BE2C (cell line): Measurements from ENCODE around the gene OLIG2.

Source experiments
- DNase-seq: peaks from one replicate; pipeline ENCODE4 v3.0.0-alpha.2; 2020
- H3K27me3 ChIP-seq: fragments of 250-450 bp; sonication (Bioruptor Pico); 2 replicates; pipeline ENCODE4 v1.5.1; 2020; ENCODE audit warnings: mild to moderate bottlenecking
- H3K36me3 ChIP-seq: fragments of 250-450 bp; sonication (Bioruptor Pico); 2 replicates; pipeline ENCODE4 v1.5.1; 2020; ENCODE audit warnings: mild to moderate bottlenecking
- H3K4me1 ChIP-seq: fragments of 250-450 bp; sonication (Bioruptor Pico); 2 replicates; pipeline ENCODE4 v1.5.1; 2020
- H3K4me3 ChIP-seq: 2 replicates; pipeline ENCODE4 v1.5.1; 2011; ENCODE audit warnings: low read depth, low read length
- H3K9me3 ChIP-seq: fragments of 250-450 bp; sonication (Bioruptor Pico); 2 replicates; pipeline ENCODE4 v1.5.1; 2020
- TF ChIP-seq, protein P1 (sequence below): IDR thresholded peaks from 2 replicates; pipeline ENCODE4 v1.5.1; 2012; ENCODE audit warnings: mild to moderate bottlenecking, low read depth, low read length

Gene OLIG2

DNA sequence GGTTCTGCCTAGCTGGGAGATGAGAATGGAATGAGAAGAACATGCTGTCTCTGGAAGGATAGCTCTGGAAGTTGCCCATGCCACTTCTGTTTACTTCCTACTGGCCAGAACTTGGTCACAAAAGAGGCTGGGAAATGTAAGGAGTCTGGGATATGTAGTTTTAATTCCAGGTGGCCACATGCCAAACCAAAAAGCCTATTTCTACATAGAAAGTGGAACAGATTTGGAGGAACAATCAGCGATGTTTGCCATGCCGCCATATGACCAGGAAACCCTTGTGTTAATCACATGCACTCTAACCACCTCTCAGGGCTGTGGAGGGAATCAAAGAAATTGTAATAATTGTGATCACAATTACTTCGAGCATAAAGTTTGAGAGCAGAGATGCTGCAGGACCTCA lies 10.0 kb upstream of the OLIG2 start:
- Histone ChIP-seq H3K4me1 (no peaks in the 10 kb centered on the region), H3K4me3 (no peak overlapping the region), H3K36me3 (no peaks in the 10 kb centered on the region), H3K27me3 (peaks cover 63% of the 10 kb centered on the region), H3K9me3 (no peaks in the 10 kb centered on the region)
- TF ChIP-seq, protein P1, sequence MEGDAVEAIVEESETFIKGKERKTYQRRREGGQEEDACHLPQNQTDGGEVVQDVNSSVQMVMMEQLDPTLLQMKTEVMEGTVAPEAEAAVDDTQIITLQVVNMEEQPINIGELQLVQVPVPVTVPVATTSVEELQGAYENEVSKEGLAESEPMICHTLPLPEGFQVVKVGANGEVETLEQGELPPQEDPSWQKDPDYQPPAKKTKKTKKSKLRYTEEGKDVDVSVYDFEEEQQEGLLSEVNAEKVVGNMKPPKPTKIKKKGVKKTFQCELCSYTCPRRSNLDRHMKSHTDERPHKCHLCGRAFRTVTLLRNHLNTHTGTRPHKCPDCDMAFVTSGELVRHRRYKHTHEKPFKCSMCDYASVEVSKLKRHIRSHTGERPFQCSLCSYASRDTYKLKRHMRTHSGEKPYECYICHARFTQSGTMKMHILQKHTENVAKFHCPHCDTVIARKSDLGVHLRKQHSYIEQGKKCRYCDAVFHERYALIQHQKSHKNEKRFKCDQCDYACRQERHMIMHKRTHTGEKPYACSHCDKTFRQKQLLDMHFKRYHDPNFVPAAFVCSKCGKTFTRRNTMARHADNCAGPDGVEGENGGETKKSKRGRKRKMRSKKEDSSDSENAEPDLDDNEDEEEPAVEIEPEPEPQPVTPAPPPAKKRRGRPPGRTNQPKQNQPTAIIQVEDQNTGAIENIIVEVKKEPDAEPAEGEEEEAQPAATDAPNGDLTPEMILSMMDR = no peak
- DNase-seq = no peak

DNA sequence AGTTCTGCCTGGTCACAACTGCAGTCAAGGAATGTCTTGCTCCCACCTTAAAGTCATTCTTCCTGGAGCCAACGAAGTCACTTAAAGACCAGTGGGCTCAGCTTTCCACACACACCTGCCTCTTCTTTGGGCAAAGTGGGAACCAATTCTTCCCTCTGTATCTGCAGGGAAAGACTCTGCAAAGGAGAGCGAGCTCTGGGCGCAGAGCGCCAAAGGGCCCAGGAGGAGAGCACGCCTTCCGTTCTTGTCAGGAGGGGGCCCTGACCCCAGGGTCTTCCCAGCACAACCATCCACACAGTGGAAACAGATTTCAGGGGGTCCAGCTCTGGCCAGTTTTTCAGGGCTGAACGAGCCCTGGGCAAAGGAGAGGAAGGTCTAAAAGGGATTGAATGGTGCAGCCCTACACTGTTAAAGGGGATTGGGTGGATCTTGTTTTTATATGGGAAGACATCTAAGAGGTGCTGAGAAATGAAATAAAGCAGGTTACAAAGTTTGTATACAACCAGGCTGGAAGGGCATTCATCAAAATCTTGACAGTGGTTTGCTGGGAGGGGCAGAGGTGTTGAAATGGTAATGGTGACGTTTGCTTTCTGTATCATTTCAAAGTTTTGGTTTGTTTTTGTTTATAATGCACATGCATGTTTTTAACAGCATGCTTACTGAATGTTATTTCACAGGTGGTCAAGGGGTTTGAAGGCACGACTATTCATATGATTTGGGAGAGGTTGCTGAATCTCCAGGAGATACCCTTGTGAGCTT lies 6.8 kb upstream of the OLIG2 start:
- DNase-seq = no peak
- Histone ChIP-seq H3K36me3 (no peaks in the 10 kb centered on the region), H3K4me1 (no peaks in the 10 kb centered on the region), H3K9me3 (no peaks in the 10 kb centered on the region), H3K4me3 (no peak overlapping the region), H3K27me3 (peaks cover 91% of the 10 kb centered on the region)
- TF ChIP-seq, protein P1 = no peak

DNA sequence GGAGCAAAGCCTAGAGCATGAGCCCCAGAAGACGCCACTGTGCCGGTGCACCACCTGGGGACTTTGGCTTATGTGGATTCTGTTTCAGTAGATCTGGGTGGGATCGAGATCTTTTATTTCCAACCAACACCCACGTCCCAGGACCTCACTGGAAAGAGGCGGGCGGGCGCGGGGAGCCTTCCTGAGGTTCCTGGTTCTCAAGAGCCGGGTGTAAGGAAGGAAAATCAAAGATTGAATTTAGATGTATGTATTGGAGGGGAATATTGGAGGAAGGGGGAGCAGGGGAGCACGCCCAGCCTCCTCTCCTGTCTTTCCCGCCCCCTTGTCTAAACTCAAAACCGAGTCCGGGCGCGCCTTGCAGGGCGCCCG lies 6.2 kb upstream of the OLIG2 start:
- TF ChIP-seq, protein P1 = no peak
- DNase-seq = no peak
- Histone ChIP-seq H3K36me3 (no peaks in the 10 kb centered on the region), H3K4me3 (no peak overlapping the region), H3K27me3 (peaks cover 94% of the 10 kb centered on the region), H3K4me1 (no peaks in the 10 kb centered on the region), H3K9me3 (no peaks in the 10 kb centered on the region)

DNA sequence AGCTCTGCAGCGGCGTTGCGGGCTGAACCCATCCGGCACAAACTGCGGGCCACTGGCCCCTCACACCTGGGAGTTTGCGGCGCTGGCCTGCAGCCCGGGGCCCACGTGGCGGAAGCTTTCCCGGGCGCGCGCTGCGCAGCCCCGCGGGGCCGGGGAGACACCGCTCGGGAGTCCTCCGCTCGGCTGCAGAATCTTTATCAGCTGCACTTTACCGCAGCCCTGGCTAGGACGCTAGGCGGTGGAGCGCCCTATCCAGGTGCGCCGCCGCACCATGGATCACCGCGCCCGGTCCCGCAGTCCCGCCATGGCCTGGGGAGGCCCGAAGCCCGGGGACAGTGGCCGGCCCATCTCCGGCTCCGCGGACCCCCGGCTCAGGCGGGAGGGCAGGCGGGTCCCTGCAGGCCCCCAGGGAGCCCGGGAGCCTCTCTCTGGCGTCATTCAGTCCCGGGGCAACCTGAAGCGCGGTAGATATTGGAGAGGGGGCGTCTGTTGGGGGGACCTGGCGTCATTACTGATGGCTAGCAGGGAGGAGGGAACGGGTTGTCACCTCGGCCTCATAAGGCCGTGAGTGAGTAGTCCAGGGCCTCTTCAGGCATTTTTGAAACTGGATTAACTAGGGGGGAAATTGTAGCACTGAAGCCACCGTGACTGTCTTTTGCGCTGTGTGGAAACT lies 5.7 kb upstream of the OLIG2 start:
- DNase-seq = no peak
- TF ChIP-seq, protein P1 = no peak
- Histone ChIP-seq H3K4me3 (no peak overlapping the region), H3K27me3 (peaks cover 95% of the 10 kb centered on the region), H3K9me3 (no peaks in the 10 kb centered on the region), H3K36me3 (no peaks in the 10 kb centered on the region), H3K4me1 (no peaks in the 10 kb centered on the region)

DNA sequence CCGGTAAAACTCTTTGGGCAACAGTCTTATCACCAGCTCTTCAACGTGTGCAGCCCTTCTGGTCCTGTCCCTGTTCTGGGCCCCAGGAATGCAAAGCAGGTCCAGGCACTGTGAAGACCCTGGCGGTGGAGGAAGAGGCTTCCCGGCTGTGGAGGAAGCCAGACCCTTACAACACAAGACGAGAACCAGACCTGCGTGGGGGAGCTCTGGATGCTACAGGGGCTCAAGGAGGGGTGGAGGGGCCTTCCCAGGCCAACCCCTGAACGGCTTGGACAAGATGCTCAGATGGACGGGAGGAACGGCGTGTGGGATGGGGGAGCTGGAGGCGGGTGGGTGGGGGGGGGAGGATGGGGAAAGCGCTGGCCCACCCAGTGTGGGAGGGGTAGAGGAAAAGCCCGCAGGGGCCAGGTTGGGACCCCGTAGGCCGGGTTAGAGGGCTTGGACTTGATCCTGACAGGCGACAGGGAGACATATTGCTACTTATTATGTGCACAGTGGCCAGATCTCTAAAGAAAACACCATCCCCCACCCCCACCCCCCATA lies 5.1 kb upstream of the OLIG2 start:
- Histone ChIP-seq H3K4me3 (no peak overlapping the region), H3K27me3 (peaks cover 95% of the 10 kb centered on the region)
- DNase-seq = no peak

More for the DNA sequence above, 5.1 kb upstream of the OLIG2 start:
- TF ChIP-seq, protein P1 = no peak
- Histone ChIP-seq H3K4me1 (no peaks in the 10 kb centered on the region), H3K36me3 (no peaks in the 10 kb centered on the region), H3K9me3 (no peaks in the 10 kb centered on the region)
